Epithelial cell of esophagus (primary cell): ENCODE results near the gene SMYD3.

Experiments
- DNase-seq: peaks from one replicate; pipeline ENCODE4 v3.0.0; 2010; ENCODE audit warnings: low read depth
- H3K4me3 ChIP-seq: 2 replicates; pipeline ENCODE4 v1.5.1; 2011; ENCODE audit warnings: mild to moderate bottlenecking, low read length, control low read depth
- TF ChIP-seq, protein P1 (sequence below): IDR thresholded peaks from 2 replicates; pipeline ENCODE4 v1.5.1; 2011; ENCODE audit warnings: low read depth, mild to moderate bottlenecking, low read length, control low read depth, inconsistent platforms; ENCODE audit not compliant: insufficient read depth; ENCODE audit errors: missing control alignments

The SMYD3 gene

DNA sequence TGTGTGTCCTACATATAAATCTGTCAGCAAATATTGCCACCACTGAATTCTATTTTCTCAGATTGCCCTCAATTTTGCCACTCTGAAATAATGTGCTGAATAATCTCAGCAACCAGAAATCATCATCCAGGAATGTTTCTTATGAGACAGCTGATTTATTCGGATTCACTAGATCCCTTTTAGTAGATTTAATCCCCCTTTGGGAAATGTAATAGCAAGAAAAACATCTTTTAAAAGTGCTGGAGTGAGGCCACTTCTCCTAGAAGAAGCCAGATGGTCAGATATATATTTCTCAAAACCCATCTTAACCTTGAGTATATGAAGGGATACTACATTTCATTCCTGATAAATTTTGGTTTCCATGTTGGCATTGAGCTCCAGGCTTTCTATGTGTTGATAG, 327.7 kb downstream of the SMYD3 start:
- DNase-seq = no peak
- TF ChIP-seq, protein P1, sequence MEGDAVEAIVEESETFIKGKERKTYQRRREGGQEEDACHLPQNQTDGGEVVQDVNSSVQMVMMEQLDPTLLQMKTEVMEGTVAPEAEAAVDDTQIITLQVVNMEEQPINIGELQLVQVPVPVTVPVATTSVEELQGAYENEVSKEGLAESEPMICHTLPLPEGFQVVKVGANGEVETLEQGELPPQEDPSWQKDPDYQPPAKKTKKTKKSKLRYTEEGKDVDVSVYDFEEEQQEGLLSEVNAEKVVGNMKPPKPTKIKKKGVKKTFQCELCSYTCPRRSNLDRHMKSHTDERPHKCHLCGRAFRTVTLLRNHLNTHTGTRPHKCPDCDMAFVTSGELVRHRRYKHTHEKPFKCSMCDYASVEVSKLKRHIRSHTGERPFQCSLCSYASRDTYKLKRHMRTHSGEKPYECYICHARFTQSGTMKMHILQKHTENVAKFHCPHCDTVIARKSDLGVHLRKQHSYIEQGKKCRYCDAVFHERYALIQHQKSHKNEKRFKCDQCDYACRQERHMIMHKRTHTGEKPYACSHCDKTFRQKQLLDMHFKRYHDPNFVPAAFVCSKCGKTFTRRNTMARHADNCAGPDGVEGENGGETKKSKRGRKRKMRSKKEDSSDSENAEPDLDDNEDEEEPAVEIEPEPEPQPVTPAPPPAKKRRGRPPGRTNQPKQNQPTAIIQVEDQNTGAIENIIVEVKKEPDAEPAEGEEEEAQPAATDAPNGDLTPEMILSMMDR = no peak
- H3K4me3 ChIP-seq = no peak overlapping the region

DNA sequence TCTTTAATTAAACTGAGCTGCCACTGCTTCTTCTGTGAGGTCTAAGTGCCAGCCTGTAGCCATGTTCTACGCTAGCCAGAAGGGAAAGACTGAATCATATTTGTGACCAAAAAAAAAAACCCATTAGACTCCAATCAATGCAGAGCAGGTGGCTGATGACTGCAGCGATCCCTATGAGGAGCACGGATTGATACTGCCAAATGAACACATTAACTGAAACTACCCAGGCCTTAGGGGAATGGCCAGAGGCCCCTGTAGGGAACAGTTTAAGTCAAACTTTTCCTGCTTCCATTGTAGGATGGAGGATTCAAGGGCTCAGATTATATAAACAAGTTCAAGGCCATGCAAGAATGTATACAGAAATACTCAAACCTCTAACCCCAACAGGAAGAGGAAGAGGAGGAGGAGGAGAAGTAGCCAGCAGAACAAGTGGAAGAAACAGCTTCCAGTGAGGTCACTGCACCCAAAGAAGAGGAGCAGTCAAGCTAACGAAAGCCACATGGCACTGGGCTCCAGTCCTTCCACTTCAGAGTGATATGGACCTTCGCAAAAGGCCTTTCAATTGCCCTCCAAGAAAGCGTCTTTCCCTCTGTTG, 328.3 kb downstream of the SMYD3 start:
- DNase-seq = no peak
- TF ChIP-seq, protein P1 = no peak
- H3K4me3 ChIP-seq = no peak overlapping the region

DNA sequence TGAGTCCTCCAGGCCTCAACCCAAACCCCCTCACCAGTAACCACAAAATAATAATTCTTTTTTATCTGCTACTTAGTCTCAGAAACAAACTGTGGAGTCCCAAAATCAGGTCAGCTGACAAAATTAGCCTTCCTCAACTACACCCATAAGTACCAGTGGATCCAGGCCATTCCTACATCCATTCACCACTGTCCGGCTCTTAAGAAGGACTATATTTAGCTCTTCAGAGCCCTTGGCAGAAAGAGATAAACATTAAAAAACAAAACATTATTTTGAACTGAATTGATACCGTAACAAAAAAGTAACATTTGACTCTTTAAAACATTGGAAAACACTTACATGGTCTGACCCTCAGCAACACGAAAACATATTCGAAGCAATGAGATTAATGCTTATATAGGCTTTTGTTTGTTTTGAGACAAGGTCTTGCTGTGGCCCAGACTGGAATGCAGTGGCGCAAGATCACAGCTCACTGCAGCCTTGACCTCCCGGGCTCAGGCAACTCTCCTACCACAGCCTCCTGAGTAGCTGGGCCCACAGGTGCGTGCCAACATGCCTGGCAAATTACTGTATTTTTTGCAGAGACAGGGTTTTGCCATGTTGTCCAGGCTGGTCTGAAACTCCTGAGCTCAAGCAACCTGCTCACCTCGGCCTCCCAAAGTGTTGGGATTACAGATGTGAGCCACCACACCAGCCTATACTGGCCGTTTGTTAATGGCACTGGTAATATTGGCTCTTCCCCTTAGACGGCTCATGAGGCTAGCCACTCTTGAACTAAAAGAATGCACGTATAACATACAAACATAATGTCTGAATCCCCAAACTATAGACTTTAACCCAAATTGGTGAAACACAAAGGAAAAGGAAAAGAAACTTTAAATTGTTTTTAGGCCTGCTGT, 330.7 kb downstream of the SMYD3 start:
- TF ChIP-seq, protein P1 = no peak
- no peak overlapping the region for H3K4me3 ChIP-seq
- DNase-seq = peak; percentile 48

DNA sequence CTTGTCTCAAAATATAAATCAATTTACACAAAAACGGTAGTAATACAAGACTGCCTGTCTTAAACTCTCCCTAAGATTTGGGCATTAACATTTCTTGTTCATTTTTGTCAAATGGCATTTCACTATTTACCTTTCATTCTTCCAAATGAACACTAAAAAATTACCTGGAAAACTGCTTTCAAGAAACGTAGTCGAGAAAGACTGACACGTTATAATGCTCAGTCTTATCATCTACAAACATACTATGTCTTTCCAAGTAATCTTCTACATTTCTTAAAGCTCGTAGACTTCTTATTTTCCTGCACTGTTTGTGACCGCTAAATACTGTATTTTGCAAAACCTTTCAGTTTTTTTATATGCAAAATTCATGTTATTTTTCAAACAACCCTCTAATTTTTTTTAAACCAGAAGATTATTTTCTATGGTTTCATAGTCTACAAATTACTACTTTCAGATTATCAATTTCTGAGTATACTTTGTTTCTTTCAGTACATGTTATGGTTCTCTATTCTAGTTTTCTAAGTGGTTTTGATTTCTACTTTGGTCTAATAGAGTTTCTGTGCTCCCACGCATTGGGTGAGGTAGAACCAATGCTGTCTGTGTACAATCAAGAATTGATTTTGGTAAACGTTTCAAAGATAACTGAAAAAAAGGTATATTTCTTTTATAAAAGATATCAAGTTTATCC, 336.4 kb downstream of the SMYD3 start:
- no peak overlapping the region for H3K4me3 ChIP-seq
- no peak for DNase-seq
- TF ChIP-seq, protein P1 = no peak

DNA sequence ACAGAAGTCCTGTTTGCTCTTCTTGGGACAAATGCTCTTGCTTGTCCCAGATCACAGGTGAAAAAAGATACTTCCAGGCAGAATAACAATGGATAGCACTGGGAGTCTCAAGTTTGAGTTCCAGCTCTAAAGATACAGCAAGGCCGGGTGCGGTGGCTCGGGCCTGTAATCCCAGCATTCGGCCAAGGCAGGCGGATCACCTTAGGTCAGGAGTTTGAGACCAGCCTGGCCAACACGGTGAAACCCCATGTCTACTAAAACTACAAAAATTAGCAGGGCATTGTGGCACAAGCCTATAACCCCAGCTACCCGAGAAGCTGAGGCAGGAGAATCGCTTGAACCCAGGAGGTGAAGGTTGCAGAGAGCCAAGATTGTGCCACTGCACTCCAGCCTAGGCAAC, 337.6 kb downstream of the SMYD3 start:
- H3K4me3 ChIP-seq = no peak overlapping the region
- TF ChIP-seq, protein P1 = no peak
- DNase-seq = no peak

DNA sequence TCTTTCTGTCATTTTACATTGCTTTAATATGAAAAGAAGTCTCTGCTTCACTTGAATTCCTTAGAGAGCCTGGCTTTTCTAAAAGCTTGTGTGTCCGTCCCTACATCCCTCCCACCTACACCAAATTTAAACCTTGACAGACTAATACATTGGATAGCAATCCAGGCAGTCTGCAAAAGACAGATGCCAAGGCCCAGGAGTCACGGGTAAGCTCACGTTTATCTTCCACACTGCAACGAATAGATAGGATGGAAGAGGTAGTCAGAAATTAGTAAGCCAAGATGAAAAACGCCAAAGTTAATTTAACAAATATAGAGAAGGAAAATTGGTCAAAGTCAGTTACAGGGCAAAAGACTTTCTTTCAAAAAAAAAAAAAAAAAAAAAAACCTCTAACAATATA, 338.1 kb downstream of the SMYD3 start:
- DNase-seq = no peak
- TF ChIP-seq, protein P1 = no peak
- H3K4me3 ChIP-seq = no peak overlapping the region

DNA sequence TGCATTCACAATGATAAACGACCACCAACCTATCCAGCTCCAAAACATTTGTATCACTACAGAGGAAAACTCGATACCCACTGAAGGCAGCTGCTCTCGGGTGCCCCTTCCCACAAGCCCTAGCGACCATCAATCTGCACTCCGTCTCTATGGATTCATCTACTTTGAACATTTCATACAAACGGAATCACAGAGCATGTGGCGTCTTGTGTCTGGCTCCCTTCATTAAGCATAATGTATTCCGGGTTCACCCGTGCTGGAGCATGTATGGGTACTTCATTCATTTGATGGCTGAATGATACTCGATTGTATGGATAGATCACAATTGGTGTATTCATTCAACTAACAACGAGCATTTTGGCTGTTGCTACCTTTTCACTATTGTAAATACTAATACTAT, 340.2 kb downstream of the SMYD3 start:
- H3K4me3 ChIP-seq = no peak overlapping the region
- DNase-seq = peak; percentile 42
- TF ChIP-seq, protein P1 = no peak
